IPS DF 19.7 (cell line): ENCODE data around the gene DDX54.

ENCODE experiments used
- DNase-seq: peaks from one replicate; pipeline ENCODE4 v3.0.0-alpha.2; 2013; ENCODE audit warnings: low read depth, low spot score

DDX54 gene, protein sequence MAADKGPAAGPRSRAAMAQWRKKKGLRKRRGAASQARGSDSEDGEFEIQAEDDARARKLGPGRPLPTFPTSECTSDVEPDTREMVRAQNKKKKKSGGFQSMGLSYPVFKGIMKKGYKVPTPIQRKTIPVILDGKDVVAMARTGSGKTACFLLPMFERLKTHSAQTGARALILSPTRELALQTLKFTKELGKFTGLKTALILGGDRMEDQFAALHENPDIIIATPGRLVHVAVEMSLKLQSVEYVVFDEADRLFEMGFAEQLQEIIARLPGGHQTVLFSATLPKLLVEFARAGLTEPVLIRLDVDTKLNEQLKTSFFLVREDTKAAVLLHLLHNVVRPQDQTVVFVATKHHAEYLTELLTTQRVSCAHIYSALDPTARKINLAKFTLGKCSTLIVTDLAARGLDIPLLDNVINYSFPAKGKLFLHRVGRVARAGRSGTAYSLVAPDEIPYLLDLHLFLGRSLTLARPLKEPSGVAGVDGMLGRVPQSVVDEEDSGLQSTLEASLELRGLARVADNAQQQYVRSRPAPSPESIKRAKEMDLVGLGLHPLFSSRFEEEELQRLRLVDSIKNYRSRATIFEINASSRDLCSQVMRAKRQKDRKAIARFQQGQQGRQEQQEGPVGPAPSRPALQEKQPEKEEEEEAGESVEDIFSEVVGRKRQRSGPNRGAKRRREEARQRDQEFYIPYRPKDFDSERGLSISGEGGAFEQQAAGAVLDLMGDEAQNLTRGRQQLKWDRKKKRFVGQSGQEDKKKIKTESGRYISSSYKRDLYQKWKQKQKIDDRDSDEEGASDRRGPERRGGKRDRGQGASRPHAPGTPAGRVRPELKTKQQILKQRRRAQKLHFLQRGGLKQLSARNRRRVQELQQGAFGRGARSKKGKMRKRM

DNA sequence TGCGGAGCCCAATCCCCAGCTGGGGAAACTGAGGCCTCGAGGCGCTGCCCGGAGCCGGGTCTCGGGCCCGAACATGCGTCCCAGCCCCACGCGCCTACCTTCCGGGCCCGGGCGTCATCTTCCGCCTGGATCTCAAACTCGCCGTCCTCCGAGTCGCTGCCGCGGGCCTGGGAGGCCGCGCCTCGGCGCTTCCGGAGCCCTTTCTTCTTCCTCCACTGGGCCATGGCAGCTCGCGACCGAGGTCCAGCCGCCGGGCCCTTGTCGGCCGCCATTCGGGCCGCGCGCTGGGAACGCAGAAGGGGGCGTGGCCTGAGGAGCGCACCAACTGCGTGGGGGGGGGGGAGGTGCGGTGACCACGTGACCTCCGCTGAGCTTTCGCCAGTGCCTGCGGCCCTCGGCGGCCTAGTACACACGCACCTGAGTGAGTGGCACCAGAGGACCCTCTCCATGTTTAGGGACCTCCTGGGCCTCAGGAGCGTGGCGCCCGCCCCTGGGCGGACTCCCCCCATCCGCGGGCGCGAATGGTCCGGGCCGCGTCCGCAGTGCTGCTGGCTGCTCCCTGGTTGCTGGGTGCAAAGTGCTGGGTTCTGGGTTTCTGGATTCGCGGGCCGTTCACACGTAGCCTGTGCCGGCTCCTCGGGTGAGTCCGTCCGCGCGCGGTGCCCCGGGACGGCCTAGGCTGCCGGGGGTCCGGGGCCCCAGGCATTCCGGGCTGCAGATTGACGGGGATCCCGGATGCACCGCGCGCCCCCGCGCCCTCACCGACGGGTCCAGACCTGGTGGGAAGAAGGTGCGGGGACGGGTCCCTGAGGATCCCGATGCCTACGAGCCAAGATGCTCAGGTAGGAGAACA, at the start of gene DDX54, which contains the start of gene RITA1:
TSS of gene DDX54 (minus strand) at position 299 of the 853 bp plus-strand sequence. CDS start at position 272, 27 bp downstream.
TSS of gene RITA1 (plus strand) at position 542 of the 853 bp plus-strand sequence. CDS start 1,026 bp downstream, outside the sequence.
- peak; percentile 83 for DNase-seq

DNA sequence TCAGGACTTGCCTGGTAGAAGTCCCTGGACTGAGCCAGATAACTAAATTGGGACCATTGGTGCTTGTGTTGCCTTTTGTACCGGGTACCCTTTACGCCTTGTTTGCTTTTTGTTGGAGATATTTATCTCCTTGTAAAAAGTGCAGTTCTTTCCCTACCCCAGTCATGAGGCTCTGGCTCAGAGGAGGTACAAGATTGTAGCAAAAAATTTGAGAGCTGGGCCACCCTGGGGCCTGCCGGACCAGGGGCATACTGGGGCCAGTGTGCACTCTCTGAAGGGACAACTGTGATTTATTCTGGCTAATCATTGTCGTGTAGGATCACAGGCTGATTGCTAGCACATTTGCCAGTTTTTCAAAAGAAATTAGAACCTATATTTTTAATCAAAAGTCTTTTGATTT, 49.2 kb upstream of the DDX54 start:
- DNase-seq, result no peak

DNA sequence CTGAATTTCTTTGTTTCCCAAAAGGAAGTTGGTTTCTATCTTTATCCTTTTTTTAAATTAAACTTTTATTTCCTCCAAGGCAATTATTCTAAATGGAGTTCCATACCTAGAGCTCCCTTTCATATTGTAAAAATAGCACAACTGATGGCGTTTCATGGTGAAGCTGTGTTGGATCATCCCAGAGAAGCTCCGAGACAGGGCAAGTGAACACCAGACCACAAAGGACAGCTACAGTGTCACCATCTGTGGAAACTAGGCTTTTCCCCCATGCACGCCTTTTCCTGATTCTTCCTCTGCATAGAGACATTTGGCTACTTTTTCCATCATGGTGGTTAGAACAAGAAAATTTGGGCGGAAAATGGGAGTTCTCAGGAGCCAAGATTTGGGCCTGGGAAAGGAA, 48.7 kb upstream of the DDX54 start:
- no peak for DNase-seq

DNA sequence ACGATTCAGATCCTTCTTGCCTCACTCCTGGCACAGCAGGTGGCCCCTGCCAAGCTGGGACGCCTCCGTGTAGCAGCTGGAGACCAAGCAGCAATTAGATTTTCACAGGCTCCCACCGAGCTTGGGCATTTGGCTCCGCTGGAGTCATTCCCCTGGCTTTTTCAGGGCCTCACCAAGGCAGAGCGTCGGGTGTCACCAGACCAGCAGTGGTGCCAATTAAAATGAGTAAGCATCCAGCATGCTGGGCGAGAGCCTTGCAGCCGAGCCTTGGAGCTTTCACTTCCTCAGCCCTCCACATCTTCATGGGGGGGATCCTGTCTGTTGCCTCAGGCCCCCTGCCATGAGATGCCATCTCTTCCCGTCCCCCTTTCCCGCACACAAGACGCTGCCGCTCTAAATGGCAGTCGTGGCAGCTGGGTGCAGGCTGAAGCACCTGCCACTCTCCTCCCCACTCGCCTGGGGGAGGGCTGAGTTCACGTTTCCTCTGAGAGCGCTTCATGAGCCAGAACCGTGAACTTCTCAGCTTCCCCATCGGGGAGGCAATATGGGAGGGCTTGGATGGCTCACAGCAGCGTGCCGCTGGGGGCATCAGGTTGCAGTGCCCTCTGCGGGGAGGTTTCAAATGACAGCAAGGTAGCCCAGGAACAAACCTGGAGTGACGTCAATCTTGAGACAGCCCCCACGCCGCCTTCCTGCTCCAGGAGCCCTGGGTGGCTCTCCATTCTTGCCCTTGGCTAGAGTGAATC, 47.7 kb upstream of the DDX54 start:
- DNase-seq, result peak; percentile 84

DNA sequence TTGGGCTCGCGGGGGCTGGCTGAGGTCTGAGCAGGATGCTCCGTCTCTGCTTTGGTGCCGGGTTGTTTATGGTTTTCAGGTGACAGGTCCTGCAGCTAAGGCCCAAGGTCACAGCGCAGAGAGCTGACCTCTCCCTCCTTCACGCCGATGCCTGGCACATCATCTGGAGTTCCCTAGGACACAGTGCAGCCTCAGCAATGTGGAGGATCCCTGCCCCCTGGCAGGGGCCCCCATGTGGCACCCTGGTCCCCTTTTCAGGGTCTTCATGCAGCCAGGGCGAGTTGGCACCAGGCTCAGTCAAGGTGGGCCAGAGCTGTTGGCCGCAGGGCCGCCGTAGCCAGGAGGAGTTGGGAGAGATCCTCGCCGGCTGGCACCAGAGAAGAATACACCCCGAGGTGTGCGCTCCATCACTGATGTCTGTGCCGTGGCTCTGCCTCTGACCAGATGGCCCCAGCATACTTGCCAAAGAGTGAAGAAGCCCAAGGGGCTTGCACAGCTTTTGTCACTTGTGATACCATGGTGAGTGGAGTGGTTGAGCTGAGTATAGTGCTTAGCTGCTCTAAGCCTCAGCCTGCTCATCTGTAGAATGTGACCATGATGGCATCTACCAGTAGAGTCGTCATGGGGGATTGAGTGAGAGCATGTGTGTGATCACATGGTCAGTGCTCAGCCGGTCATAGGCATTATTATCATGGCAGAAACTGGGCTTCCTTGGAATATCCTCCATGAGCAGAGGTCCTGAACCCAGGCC, 47.0 kb upstream of the DDX54 start:
- no peak for DNase-seq

DNA sequence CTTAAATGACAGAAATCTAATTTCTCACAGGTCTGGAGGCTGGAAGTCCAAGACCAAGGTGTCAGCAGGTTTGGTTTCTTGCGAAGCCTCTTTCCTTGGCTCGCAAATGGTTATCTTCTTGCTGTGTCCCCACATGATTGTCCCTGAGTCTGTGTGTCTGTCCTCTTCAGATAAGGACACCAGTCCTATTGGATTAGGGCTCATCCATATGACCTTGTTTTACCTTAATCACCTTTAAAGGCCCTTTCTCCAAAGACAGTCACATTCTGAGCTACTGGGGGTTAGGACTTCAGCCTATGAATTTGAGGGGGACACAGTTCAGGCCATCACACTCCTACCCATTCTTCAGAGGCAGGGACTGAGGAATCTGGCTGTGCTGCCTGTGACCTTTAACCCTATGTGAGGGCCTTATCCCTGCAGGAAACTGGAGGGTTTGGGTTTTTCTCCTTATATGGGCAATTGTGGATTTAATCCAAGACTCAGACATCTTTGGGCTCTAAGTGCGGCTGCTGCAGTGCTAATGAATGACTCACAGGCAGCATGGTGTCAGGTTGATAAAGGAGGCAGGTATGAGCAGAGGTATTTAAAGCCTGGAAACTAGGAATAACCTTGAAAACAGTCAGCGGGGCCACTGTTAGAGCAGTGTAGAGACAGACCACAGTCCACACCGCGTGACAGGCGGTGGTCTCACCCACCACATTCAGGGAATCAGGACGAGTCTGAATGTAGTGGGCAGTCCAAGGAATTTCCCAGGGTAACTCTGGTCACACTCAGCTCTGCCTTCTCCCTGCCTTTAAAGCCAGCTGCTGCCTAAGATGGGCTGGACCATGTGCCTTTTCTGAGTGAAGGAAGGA, 46.2 kb upstream of the DDX54 start:
- peak; percentile 71 for DNase-seq

DNA sequence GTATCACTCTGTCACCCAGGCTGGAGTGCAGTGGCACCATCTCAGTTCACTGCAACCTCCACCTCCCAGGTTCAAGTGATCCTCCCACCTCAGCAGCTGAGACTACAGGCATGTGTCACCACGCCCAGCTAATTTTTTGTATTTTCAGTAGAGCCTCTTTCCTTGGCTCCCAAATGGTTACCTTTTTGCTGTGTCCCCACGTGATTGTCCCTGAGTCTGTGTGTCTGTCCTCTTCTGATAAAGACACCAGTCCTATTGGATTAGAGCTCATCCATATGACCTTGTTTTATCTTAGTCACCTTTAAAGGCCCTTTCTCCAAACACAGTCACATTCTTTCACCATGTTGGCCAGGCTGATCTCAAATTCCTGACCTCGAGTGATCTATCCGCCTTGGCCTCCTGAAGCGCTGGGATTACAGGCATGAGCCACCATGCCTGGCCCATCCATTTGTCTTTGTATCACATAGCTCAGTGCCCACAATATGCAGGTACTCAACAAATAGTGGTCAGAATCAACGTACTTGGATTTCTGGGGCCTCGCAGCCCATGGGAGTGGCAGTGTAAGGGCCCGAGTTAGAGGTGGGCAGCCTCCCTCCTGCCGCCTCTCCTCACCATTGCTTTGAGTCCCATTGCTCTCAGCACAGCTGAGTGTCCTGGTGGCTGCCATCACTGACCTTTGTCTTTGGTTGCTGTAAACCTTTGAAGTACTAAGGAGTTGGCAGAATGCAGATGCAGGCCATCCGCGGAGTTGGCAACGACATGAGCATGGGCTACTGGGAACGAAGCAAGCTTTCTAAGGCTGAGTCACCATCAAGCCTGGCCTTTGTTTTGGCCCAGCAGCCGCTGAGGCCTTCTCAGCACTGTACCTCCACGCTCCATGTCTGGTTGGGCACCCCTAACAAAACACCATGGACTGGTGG, 45.3 kb upstream of the DDX54 start:
- no peak for DNase-seq

DNA sequence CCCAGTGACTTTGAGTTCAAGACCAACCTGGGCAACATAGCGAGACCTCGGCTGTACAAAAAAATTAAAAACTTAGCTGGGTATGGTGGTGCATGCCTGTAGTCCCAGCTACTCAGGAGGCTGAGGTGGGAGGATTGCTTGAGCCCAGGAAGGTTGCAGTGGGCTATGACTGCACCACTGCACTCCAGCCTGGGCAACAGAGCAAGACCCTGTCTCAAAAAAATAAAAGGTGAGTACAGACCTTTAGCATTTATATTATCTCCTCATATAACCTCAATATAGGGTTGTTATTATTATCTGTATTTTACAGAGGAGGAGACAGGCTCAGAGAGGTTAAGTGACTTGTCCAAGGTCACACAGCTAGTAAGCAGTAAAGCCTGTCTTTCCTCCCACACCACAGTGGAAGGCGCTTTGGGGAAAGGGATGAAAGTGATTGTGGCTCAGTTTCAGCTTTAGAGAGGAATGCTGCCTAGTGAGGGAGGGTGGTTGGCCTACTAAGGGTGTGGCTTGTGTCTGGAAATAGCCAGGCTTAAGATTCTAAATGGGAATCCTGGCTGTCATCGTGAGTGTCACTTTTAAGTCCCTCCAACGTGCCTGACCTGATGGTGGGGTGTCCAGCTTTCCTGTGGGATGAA, 43.2 kb upstream of the DDX54 start:
- no peak for DNase-seq

DNA sequence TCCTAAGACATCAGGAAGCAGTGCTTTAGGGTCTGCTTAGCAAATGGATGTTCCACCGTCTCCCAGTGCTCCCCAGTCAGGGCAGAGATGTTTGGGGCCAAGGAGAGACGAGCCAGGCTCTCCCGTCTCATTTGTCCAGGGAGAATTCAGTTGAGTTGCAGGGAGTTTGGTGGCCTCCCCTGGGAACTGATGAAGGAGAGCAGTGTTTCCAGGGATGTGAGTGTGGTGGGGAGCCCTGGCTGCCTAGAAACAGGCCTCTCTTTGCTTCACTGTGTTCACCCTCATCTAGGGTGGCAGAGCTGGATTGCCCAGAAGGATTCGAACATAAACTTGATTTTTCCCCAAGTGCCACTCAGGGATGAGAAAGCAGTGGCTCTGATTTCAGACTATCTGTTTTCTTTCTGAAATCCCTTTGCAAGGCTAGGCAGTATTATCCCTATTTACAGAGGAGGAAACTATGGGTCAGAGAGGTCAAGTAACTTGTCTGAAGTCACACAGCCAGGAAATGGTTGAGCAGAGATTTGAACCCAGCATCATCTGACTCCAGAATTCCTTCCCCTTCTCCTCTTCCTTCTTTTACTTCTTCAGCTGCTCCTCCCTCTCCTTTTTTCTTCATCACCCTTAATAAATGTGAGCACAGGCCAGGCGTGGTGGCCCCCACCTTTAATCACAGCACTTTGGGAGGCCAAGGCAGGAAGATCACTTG, 42.6 kb upstream of the DDX54 start:
- DNase-seq, result no peak

DNA sequence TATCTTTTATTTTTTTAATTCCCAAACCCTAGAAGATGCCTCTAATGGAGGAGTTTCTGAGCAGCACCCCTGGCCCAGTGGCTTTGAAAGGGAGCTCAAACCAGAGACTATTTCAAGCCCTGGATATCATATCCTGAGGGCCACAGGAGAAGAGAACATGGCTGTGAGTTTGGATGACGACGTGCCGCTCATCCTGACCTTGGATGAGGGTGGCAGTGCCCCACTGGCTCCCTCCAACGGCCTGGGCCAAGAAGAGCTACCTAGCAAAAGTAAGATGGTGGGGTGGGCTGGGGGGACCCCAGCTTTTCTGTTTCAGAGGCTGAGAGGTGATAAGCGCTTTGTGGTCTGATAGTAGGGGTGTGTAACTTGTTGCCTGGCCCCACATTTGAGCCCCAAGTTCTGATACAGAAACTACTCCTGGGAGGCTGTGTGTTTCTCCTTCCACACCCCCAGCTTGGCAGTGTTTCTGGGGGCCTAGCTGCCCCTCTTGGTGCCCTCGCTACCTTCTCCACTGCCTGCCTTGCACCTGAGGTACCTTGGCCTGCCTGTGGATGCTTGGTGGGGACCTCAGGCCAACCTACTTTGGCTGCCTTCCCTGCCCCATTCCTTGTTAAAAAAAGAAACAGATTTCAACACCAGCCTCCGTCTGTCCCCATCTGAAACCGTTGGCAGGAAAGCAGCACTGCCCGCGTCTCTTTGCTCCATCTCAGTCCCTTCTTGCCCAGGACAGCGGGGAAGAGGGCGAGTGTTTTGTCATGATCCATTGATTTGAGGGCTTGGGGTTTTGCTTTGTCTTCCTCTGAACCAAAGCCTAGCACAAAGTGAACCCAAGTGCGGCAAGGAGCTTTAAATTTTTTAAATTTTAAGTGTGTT, 41.7 kb upstream of the DDX54 start:
- no peak for DNase-seq

DNA sequence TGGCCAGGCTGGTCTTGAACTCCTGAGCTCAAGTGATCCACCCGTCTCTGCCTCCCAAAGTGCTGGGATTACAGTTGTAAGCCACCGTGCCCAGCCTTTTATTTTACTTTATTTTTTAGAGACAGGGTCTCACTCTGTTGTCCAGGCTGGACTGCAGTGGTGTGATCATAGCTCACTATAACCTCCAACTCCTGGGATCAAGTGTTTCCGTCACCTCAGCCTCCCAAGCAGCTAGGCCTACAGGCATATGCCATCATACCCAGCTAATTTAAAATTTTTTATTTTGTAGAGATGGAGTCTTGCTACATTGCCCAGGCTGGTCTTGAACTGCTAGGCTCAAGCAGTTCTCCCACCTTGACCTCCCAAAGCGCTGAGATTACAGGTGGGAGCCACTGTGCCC, 39.7 kb upstream of the DDX54 start:
- no peak for DNase-seq

DNA sequence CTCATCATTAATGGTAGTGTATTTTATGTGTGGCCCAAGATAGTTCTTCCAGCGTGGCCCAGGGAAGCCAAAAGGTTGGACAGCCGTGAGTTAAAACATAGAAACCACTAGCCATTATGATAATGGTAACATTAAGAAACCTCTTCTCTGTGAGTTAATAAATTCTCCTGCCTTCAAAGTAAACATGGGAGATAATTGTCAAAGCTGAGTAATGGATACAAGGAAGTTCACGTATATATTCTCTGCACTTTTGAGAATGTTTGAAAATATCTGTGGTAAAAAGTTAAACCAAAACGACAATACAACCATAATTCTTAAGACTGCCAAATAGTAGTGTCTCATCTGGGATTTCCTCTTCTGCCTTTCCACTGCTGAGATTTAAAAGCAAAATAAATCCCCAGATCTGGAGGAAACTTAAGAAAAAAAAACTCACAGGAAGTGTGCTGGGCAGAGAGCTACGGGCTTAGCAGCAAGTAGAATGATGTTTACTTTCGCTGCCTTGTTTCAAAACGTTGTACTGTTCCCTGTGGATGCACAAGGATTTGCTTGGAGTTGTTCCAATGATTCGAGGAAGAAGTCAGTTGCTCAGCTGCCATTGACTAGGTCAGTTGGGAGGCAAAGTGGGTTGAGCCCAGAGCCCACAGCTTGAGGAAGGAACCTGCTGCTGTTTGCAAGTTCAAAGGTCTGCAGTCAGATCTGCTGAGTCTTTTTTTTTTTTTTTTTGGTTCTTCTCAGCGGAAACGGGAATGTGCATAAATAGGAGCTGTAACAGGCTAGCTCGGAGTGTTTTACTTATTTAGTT, 37.7 kb upstream of the DDX54 start:
- no peak for DNase-seq

DNA sequence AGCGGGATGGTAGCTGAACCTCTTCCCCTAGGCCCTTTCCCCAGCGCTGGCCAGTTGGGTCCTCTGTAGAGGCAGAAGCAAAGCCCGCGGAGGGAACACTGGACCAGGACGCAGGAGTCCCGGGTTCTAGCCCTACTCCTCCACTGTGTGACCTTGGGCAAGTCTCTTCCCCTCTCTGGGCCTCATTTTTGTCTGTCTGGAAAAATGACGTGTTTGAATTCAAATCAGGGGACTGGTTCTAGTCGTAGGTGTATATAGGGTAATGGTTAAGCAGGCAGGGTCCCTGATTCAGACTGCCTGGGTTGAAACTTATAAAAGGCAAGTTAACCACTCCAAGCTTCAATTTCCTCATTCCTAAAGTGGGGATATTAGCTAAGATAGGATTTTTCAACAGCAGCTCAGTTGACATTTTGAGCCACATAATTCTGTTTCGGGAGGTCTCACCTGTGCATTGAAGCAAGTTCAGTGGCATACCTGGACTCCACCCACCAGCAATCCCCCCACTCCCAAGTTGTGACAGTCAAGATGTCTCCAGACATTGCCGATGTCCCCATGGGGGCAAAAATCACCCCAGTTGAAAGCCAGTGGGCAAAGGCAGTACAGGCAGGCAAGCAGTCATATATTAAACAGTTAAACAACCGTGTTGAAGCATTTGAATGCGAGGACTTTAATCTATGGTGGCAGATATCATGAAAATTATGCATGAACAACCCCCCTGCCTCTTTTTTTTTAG, 36.9 kb upstream of the DDX54 start:
- DNase-seq, result no peak

DNA sequence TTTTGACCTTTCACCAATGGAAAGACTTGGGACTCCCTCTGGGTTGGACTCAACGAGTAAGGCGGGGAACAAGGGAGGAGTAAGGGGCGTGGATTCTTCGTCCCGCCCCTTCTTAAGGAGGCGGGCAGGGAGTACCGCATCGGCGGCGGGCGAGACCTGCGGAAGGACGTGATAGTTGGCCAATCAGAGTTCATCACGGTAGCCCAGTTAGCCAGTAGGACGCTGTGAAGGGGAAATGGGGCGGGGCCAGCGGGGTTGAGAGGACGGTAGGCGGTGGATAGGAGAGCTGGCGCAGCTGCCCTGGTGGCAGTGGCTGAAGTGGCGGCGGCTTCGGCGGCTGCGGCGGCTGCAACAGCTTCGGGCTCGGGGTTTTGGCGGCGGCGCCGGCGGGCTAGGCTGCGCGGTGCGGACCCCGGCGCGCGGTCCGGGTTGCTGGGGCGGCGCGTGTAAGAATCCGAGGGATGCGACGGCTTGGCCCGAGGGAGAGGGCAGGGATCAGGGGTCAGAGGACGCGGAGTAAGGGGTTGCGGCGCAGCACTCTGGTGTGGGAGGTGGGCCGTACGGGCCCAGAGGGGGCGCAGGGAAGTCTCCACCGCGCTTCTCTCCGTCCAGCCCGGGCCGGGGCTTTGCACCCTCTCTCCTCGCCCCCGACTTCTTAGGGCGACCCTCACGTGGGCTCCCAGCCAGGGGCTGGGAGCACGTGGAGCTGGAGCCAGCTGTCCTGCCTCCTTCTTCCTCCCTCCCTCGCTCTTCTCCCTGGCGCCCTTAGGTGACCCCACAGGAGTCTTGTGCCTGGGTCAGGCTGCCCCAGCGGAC, 36.1 kb upstream of the DDX54 start, which contains the start of gene TPCN1:
TSS of gene TPCN1 (plus strand) at position 284 of the 816 bp plus-strand sequence. CDS start 5,389 bp downstream, outside the sequence.
- peak; percentile 100 for DNase-seq
